ENCODE data around the gene CFHR4.

DNA sequence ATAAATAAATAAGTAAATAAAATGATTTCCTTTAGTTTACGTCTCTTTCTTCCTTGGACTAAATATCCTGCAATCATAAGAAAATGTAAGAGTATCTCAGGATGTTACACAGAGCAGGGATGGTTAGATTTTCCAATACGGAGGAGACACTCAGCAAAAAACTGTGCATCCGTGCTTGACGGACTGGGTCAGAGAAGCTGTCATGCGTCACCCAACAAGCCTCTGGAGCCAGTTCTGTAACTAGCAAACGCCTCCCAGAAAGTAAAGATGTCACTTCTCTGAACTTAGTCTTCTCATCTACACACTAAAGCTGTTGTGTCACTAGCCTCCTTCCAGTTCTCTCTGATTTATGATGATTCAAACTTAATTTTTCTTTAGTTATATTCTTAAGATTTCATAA, 3.4 kb downstream of the CFHR4 start:
- TF ChIP-seq, protein P1, sequence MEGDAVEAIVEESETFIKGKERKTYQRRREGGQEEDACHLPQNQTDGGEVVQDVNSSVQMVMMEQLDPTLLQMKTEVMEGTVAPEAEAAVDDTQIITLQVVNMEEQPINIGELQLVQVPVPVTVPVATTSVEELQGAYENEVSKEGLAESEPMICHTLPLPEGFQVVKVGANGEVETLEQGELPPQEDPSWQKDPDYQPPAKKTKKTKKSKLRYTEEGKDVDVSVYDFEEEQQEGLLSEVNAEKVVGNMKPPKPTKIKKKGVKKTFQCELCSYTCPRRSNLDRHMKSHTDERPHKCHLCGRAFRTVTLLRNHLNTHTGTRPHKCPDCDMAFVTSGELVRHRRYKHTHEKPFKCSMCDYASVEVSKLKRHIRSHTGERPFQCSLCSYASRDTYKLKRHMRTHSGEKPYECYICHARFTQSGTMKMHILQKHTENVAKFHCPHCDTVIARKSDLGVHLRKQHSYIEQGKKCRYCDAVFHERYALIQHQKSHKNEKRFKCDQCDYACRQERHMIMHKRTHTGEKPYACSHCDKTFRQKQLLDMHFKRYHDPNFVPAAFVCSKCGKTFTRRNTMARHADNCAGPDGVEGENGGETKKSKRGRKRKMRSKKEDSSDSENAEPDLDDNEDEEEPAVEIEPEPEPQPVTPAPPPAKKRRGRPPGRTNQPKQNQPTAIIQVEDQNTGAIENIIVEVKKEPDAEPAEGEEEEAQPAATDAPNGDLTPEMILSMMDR (IDR thresholded peaks at IDR 0.05): no peak
- TF ChIP-seq POLR2A (IDR thresholded peaks at IDR 0.05): no peak
